GM12892 (cell line): ENCODE results near the gene ARID4A.

Source experiments
- POLR2A ChIP-seq: IDR thresholded peaks from 2 replicates; pipeline ENCODE4 v1.6.1; 2011; ENCODE audit warnings: low read depth, low read length, control low read depth
- POLR2AphosphoS5 ChIP-seq: IDR thresholded peaks from 2 replicates; pipeline ENCODE4 v1.6.1; 2011; ENCODE audit warnings: low read depth, low read length, control low read depth
- TAF1 ChIP-seq: IDR thresholded peaks from 2 replicates; pipeline ENCODE4 v1.6.1; 2011; ENCODE audit warnings: low read depth, mild to moderate bottlenecking, control low read depth, low read length, borderline replicate concordance

DNA sequence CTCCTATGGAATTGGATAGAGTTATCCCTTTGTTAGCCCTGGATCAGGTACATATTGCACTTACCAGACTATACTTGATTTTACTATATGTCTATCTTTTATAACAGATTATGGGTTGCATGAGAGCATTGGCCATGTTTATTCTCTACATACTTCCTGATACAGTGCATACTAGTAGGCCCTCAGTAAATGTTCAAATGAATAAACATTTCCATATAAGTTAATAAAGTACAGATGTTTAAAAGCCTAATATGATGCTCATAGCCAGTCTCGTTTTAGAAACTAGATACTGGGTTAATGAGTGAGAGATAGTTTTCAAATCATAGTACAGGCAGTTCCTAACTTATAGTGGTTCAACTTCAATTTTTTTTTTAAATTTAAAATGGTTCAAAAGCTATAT, 57.9 kb downstream of the ARID4A start:
- no peak for TF ChIP-seq POLR2A
- TF ChIP-seq POLR2AphosphoS5, result no peak
- no peak for TF ChIP-seq TAF1
